Measurements from ENCODE around the gene CDC14A. TPM values are rescaled to one million over a fixed set of nuclear protein-coding genes. Genes with fewer than 3 reads are reported as not detected.

Gene CDC14A
- total RNA-seq, 4 donors from 2014 or later, result 8.6 to 20.1 (median 11.0) TPM

DNA sequence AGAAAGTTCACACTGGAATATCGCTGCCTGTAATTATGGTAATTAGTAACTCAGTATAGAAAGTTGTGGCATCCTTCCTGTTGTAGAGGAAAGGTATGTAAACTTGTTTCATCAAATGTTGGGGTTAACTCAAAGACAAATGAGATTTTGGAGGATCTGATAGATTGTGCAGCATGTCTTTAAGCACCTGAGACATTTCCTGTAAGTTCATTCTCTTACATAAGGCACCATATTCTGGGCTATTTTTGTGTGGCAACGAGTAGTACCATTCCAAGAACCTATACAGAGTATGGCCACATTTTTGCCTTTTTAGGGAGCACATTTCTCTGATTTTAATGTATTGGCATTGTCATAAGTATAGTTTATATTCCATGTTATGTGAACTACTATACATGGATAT, 88.8 kb downstream of the CDC14A start:
- no peaks in the 10 kb centered on the region for H3K9me3 ChIP-seq
- no peak for ATAC-seq
- TF ChIP-seq POLR2AphosphoS5 (IDR thresholded peaks at IDR 0.05) (no peak), POLR2A (IDR thresholded peaks at IDR 0.05) (no peak), EP300 (IDR thresholded peaks at IDR 0.05) (no peak)
- TF ChIP-seq, protein P1, sequence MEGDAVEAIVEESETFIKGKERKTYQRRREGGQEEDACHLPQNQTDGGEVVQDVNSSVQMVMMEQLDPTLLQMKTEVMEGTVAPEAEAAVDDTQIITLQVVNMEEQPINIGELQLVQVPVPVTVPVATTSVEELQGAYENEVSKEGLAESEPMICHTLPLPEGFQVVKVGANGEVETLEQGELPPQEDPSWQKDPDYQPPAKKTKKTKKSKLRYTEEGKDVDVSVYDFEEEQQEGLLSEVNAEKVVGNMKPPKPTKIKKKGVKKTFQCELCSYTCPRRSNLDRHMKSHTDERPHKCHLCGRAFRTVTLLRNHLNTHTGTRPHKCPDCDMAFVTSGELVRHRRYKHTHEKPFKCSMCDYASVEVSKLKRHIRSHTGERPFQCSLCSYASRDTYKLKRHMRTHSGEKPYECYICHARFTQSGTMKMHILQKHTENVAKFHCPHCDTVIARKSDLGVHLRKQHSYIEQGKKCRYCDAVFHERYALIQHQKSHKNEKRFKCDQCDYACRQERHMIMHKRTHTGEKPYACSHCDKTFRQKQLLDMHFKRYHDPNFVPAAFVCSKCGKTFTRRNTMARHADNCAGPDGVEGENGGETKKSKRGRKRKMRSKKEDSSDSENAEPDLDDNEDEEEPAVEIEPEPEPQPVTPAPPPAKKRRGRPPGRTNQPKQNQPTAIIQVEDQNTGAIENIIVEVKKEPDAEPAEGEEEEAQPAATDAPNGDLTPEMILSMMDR (IDR thresholded peaks at IDR 0.05), result no peak
- H3K4me1 ChIP-seq, result peaks cover 0 to 6% (median 0%) of the 10 kb centered on the region in 3 donors
- no peak overlapping the region for H3K4me3 ChIP-seq
- peaks cover 0 to 6% of the 10 kb centered on the region in 2 donors for H3K36me3 ChIP-seq
- H3K27me3 ChIP-seq, result no peaks in the 10 kb centered on the region
- H3K27ac ChIP-seq, result no peak overlapping the region
- 88 to 92% methylated on average over 2 of the region's 2 CpGs for WGBS, 2 donors (ENCODE audit: low coverage in 1 of 2)

DNA sequence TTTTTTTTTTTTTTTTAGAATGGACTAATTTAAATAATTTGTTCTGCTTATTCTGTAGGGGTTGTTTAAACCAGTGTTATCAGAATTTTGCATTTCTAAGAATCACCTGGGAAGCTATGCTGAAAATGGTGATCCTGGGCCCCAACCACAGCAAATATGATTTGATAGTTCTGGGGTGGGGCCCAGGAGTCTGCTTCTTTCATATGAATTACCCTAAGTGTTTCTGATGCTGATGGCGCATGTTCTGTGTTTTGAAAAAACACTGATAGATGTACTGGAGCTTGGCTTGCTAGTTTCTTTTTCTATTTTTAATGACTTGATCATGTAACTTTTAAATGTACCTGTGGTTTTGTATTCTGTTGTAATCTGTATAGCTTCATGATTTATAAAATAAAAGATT, 89.3 kb downstream of the CDC14A start:
- no peaks in the 10 kb centered on the region for H3K9me3 ChIP-seq
- peaks cover 0 to 6% of the 10 kb centered on the region in 2 donors for H3K36me3 ChIP-seq
- H3K4me3 ChIP-seq, result no peak overlapping the region
- WGBS, 2 donors (ENCODE audit: low coverage in 1 of 2), result 80% methylated on average over 1 of the region's 1 CpG; no CpG with 5 or more reads in 1 of the 2 donors
- H3K27me3 ChIP-seq, result no peaks in the 10 kb centered on the region
- H3K27ac ChIP-seq, result no peak overlapping the region
- peaks cover 0 to 6% (median 0%) of the 10 kb centered on the region in 3 donors for H3K4me1 ChIP-seq
- ATAC-seq, result no peak
- TF ChIP-seq POLR2AphosphoS5 (IDR thresholded peaks at IDR 0.05), result no peak
- TF ChIP-seq, protein P1 (IDR thresholded peaks at IDR 0.05), result no peak
- no peak for TF ChIP-seq EP300 (IDR thresholded peaks at IDR 0.05)
- no peak for TF ChIP-seq POLR2A (IDR thresholded peaks at IDR 0.05)

DNA sequence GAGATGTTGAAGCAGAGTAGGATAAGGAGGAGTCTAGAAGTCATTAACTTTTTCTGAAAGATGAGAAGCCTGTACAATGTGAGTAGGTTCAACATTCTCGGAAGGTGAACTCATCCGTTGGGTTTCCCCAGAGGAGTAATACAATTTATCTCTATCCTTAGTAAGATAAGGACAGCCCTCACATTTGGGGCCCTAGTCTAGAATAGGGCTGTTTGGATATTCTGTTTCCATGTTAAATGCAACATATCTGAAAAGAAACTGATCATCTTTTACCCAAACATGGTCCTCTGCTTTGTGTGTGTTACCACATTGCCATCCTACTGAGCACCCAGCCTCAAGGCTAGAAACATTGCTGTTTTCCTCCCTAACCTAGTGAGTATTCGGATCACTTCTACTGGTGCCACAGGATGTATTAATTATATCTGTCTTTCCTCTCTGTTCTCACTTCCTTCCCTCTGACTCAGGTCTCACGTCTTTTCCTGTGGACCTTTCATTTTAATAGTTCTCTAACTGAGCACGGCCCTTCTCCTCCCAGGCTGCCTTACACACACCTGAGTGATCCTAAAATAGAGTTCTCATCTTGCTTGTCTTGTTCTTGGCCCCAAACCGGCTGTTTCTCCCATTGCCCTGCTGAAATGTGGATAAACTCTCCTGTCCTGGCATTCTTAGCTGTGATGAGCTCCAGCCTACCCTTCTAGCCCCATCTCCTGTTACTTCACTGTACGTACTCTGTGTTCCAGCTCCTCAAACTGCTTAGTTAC, 91.7 kb downstream of the CDC14A start:
- WGBS, 2 donors (ENCODE audit: low coverage in 1 of 2), result 21 to 49% methylated on average over 7 of the region's 7 CpGs
- Histone ChIP-seq H3K9me3 (no peaks in the 10 kb centered on the region), H3K27me3 (no peaks in the 10 kb centered on the region), H3K36me3 (peaks cover 0 to 12% of the 10 kb centered on the region in 2 donors), H3K4me3 (no peak overlapping the region), H3K27ac (peak overlapping the region in 2 of 4 donors; percentile 19 to 26), H3K4me1 (peaks cover 0 to 6% (median 0%) of the 10 kb centered on the region in 3 donors)
- no peak for ATAC-seq
- TF ChIP-seq POLR2AphosphoS5 (IDR thresholded peaks at IDR 0.05) (no peak), POLR2A (IDR thresholded peaks at IDR 0.05) (no peak), EP300 (IDR thresholded peaks at IDR 0.05) (no peak)
- TF ChIP-seq, protein P1 (IDR thresholded peaks at IDR 0.05), result no peak

DNA sequence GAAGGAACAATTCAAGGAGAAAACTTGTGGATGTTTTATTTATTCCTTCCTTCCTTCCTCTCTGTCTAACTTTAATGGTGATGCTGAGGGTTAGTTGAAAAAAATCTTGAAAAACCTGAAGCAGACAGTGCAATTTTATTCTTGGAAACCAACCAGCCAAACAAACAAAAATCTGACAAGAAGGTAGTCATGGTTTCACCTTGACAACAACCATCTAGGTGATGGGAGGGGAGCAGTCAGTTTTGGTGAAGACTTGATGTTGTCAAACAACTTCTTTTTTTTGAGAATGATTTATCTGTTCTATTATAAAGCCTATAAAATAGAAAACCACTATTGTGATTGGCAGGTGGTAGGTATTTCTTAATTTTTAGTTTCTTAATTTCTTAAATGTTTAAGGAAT, 93.3 kb downstream of the CDC14A start:
- Histone ChIP-seq H3K4me1 (peaks cover 0 to 6% (median 0%) of the 10 kb centered on the region in 3 donors), H3K4me3 (no peak overlapping the region), H3K27me3 (no peaks in the 10 kb centered on the region), H3K36me3 (peaks cover 0 to 21% of the 10 kb centered on the region in 2 donors), H3K27ac (no peak overlapping the region), H3K9me3 (no peaks in the 10 kb centered on the region)
- no peak for TF ChIP-seq EP300 (IDR thresholded peaks at IDR 0.05)
- no peak for TF ChIP-seq POLR2AphosphoS5 (IDR thresholded peaks at IDR 0.05)
- TF ChIP-seq, protein P1 (IDR thresholded peaks at IDR 0.05), result no peak
- no peak for TF ChIP-seq POLR2A (IDR thresholded peaks at IDR 0.05)
- ATAC-seq, result no peak

- ATAC-seq, result no peak
- Histone ChIP-seq H3K4me3 (no peak overlapping the region), H3K36me3 (peaks cover 0 to 23% of the 10 kb centered on the region in 2 donors), H3K9me3 (no peaks in the 10 kb centered on the region), H3K27ac (no peak overlapping the region), H3K27me3 (no peaks in the 10 kb centered on the region), H3K4me1 (no peaks in the 10 kb centered on the region)
- TF ChIP-seq EP300 (IDR thresholded peaks at IDR 0.05), result no peak
- TF ChIP-seq, protein P1 (IDR thresholded peaks at IDR 0.05), result no peak
- WGBS, 2 donors (ENCODE audit: low coverage in 1 of 2), result 60 to 88% methylated on average over 1 of the region's 1 CpG
These were observed 96.1 kb downstream of the CDC14A start for GRCh38 chr1:100448366-100448765.
